ENCODE measurements around the gene PTPN1. TPM values are rescaled to one million over a fixed set of nuclear protein-coding genes. Genes with fewer than 3 reads are reported as not detected.
A peak's percentile ranks its signal among the peaks of the same experiment; 100 is the strongest.

The PTPN1 gene
- total RNA-seq (2013) = 33.6 TPM
- 10 to 100 TPM; 12.4 to 21.4 (median 19.1) TPM for polyA plus RNA-seq
- 20.4 and 28.0 TPM in 2 replicates for polyA minus RNA-seq
- 139 to 237 (median 191) reads per million in 11 experiments for total RNA-seq

DNA sequence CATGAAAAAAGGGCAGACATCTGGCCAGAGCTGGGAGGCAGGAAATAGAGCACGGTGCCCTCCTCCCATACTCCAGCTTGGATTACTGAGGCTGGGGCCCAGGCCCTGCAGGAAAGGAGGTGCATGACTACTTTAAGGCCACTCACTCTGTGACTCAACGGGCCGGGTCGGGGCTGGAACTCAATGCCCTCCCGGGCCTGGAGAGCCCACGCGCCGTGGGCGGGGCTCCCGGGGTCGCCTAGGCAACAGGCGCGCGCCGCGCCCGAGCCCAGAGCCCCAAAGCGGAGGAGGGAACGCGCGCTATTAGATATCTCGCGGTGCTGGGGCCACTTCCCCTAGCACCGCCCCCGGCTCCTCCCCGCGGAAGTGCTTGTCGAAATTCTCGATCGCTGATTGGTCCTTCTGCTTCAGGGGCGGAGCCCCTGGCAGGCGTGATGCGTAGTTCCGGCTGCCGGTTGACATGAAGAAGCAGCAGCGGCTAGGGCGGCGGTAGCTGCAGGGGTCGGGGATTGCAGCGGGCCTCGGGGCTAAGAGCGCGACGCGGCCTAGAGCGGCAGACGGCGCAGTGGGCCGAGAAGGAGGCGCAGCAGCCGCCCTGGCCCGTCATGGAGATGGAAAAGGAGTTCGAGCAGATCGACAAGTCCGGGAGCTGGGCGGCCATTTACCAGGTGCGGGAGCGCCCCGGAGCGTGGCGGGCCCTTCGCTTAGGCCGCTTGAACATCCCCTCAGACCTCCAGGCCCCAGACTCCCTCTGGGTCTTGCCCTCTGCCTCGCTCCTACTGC is at the start of gene PTPN1:
TSS of gene PTPN1 (plus strand) at position 461 of the 783 bp plus-strand sequence. CDS start at position 606, 145 bp downstream.
- Histone ChIP-seq H3K4me1 (ENCODE audit: control insufficient read depth in 1 of 2, insufficient read depth in 2 of 2, low read length in 2 of 2) (peaks cover 54 to 55% of the 10 kb centered on the region in 2 donors), H3K9ac (ENCODE audit: insufficient read depth, low read length, poor library complexity, severe bottlenecking) (peak within 1 kb of the TSS; percentile 98), H3K27ac (ENCODE audit: low read depth in 1 of 2, low read length in 2 of 2) (peak within 1 kb of the TSS; percentile 90 to 97), H3K4me3 (replicated peaks in 1 of 3; ENCODE audit: low read depth in 2 of 3, low read length in 3 of 3) (peak within 1 kb of the TSS; percentile 88 to 100 (median 96)), H3K27me3 (ENCODE audit: control insufficient read depth in 2 of 2, insufficient read depth in 2 of 2, low read length in 2 of 2) (no peaks in the 10 kb centered on the region), H3K36me3 (replicated peaks in 1 of 2; ENCODE audit: control insufficient read depth in 1 of 2, insufficient read depth in 2 of 2, low read length in 2 of 2) (no peaks in the 10 kb centered on the region), H3K9me3 (replicated peaks in 1 of 2; ENCODE audit: control insufficient read depth in 1 of 2, insufficient read depth in 1 of 2, low read length in 2 of 2) (no peaks in the 10 kb centered on the region), H4K20me1 (ENCODE audit: insufficient read depth, low read length) (peaks cover 24% of the 10 kb centered on the region), H2AFZ (ENCODE audit: insufficient read depth, low read depth, low read length, poor library complexity, severe bottlenecking) (peak within 1 kb of the TSS; percentile 66), H3K4me2 (replicated peaks; ENCODE audit: extremely low read depth, low read length, poor library complexity, severe bottlenecking) (peak within 1 kb of the TSS; percentile 90), H3K79me2 (ENCODE audit: insufficient read depth, low read length) (peaks cover 50% of the 10 kb centered on the region)
- H3K27ac Mint-ChIP-seq = peak within 1 kb of the TSS; percentile 87 to 99 (median 98)
- H3K9me3 Mint-ChIP-seq = peaks cover 0 to 5% (median 0%) of the 10 kb centered on the region in 7 donors
- peak within 1 kb of the TSS; percentile 95 to 96 for H3K4me3 Mint-ChIP-seq
- WGBS (ENCODE audit: insufficient coverage) = 0% methylated on average over 64 of the region's 64 CpGs
- peaks cover 0 to 7% (median 3%) of the 10 kb centered on the region in 3 donors for H3K27me3 Mint-ChIP-seq (ENCODE audit: low read depth in 3 of 3)
- H3K4me1 Mint-ChIP-seq = peaks cover 54% of the 10 kb centered on the region
- H3K36me3 Mint-ChIP-seq = peaks cover 10 to 13% of the 10 kb centered on the region in 2 donors
- TF ChIP-seq, protein P1, sequence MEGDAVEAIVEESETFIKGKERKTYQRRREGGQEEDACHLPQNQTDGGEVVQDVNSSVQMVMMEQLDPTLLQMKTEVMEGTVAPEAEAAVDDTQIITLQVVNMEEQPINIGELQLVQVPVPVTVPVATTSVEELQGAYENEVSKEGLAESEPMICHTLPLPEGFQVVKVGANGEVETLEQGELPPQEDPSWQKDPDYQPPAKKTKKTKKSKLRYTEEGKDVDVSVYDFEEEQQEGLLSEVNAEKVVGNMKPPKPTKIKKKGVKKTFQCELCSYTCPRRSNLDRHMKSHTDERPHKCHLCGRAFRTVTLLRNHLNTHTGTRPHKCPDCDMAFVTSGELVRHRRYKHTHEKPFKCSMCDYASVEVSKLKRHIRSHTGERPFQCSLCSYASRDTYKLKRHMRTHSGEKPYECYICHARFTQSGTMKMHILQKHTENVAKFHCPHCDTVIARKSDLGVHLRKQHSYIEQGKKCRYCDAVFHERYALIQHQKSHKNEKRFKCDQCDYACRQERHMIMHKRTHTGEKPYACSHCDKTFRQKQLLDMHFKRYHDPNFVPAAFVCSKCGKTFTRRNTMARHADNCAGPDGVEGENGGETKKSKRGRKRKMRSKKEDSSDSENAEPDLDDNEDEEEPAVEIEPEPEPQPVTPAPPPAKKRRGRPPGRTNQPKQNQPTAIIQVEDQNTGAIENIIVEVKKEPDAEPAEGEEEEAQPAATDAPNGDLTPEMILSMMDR (IDR thresholded peaks at IDR 0.05) = no peak
- intact Hi-C loops (cut with micrococcal nuclease) = loop anchor here in 1 of 2 donors (1.0 to 5.0 kb wide), 2 partner anchors 12 to 37 kb away; no protein-coding TSS in a partner anchor
- peak; percentile 99 for DNase-seq

DNA sequence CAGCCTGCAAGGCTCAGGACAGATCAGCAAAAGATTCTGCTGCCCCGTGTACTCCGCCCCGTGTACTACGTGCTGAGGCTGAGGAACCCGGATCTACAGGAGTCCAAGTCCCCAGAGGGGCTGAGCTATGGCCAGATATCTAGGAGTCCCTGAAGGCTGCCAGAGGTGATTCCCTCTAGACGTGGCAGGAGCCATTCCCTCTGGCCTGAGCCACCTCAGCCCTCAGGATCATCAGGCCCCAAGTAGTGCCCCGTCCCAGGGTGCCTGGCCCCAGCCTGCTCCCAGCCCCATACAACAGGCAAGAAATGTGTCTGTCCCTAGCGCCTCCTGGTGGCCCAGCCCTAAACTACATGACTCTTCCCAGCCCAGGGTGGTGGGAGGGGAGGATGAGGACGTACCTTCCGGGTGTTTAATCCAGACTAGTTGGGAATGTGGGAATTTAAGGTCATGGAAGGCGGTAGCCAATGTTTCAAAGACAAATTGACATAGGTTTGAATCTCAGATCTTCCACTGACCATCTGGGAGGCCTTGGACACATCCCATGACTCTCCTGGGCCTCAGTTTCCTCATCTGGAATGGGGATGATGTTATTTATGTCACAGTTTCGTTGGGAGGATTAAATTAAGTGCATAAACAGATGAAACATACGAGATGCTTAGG is 49.4 kb upstream of the PTPN1 start:
- Histone ChIP-seq H3K4me2 (replicated peaks; ENCODE audit: extremely low read depth, low read length, poor library complexity, severe bottlenecking) (peak overlapping the region; percentile 6), H3K4me3 (replicated peaks in 1 of 3; ENCODE audit: low read depth in 2 of 3, low read length in 3 of 3) (no peak overlapping the region), H3K9ac (ENCODE audit: insufficient read depth, low read length, poor library complexity, severe bottlenecking) (no peak overlapping the region), H2AFZ (ENCODE audit: insufficient read depth, low read depth, low read length, poor library complexity, severe bottlenecking) (peak overlapping the region; percentile 60), H3K9me3 (replicated peaks in 1 of 2; ENCODE audit: control insufficient read depth in 1 of 2, insufficient read depth in 1 of 2, low read length in 2 of 2) (no peaks in the 10 kb centered on the region), H3K27ac (ENCODE audit: low read depth in 1 of 2, low read length in 2 of 2) (peak overlapping the region in 1 of 2 donors; percentile 34), H3K79me2 (ENCODE audit: insufficient read depth, low read length) (no peaks in the 10 kb centered on the region), H3K4me1 (ENCODE audit: control insufficient read depth in 1 of 2, insufficient read depth in 2 of 2, low read length in 2 of 2) (peaks cover 50 to 53% of the 10 kb centered on the region in 2 donors), H3K27me3 (ENCODE audit: control insufficient read depth in 2 of 2, insufficient read depth in 2 of 2, low read length in 2 of 2) (no peaks in the 10 kb centered on the region), H3K36me3 (replicated peaks in 1 of 2; ENCODE audit: control insufficient read depth in 1 of 2, insufficient read depth in 2 of 2, low read length in 2 of 2) (no peaks in the 10 kb centered on the region), H4K20me1 (ENCODE audit: insufficient read depth, low read length) (no peaks in the 10 kb centered on the region)
- H3K27ac Mint-ChIP-seq = peak overlapping the region; percentile 58 to 81 (median 73)
- intact Hi-C loops (cut with micrococcal nuclease) = loop anchor here (2.0 to 10.0 kb wide), 4 partner anchors 188 to 346 kb away; partner anchors contain the start of gene UBE2V1 (in 1 of the 2)
- peaks cover 0 to 5% (median 0%) of the 10 kb centered on the region in 7 donors for H3K9me3 Mint-ChIP-seq
- H3K4me1 Mint-ChIP-seq = peaks cover 59% of the 10 kb centered on the region
- WGBS (ENCODE audit: insufficient coverage) = 33% methylated on average over 12 of the region's 13 CpGs
- H3K36me3 Mint-ChIP-seq = peaks cover 0 to 12% of the 10 kb centered on the region in 2 donors
- TF ChIP-seq, protein P1 (IDR thresholded peaks at IDR 0.05) = peak; percentile 95
- peak overlapping the region in 1 of 2 donors; percentile 53 for H3K4me3 Mint-ChIP-seq
- peaks cover 0 to 3% (median 2%) of the 10 kb centered on the region in 3 donors for H3K27me3 Mint-ChIP-seq (ENCODE audit: low read depth in 3 of 3)
- peak; percentile 76 to 85 (median 82) for DNase-seq
